Liver (tissue), 9 donors: ENCODE measurements around the gene PPM1L. TPM values are rescaled to one million over a fixed set of nuclear protein-coding genes. Genes with fewer than 3 reads are reported as not detected.

Experiments
- DNase-seq: peaks from one replicate; pipeline ENCODE4 v3.0.0-alpha.2; 2017; ENCODE audit warnings: low spot score
- H3K27ac ChIP-seq, 2 donors: one replicate each; pipeline ENCODE4 v1.7.0; 2013; ENCODE audit warnings: inconsistent platforms in 2 of 2, low read length in 2 of 2, control low read depth in 1 of 2, low read depth in 1 of 2, mild to moderate bottlenecking in 1 of 2
- H3K27me3 ChIP-seq, 4 donors: one replicate each; pipeline versions ENCODE4 v1.6.1 to v1.7.0; 2013; ENCODE audit warnings: low read length in 3 of 4, inconsistent platforms in 1 of 4, mild to moderate bottlenecking in 1 of 4, moderate library complexity in 1 of 4; ENCODE audit not compliant: control insufficient read depth in 4 of 4, insufficient read depth in 4 of 4
- H3K36me3 ChIP-seq, 4 donors: one replicate each; pipeline versions ENCODE4 v1.6.1 to v1.7.0; 2013; ENCODE audit warnings: low read length in 3 of 4, mild to moderate bottlenecking in 3 of 4, low read depth in 1 of 4, moderate library complexity in 1 of 4; ENCODE audit not compliant: control insufficient read depth in 4 of 4, insufficient read depth in 3 of 4
- H3K4me1 ChIP-seq, 4 donors: one replicate each; pipeline versions ENCODE4 v1.6.1 to v1.7.0; 2013; ENCODE audit warnings: low read length in 3 of 4, mild to moderate bottlenecking in 3 of 4, moderate library complexity in 1 of 4; ENCODE audit not compliant: control insufficient read depth in 4 of 4, insufficient read depth in 4 of 4
- H3K4me3 ChIP-seq, 3 donors: one replicate each; pipeline versions ENCODE4 v1.6.1 to v1.7.0; 2013; ENCODE audit warnings: low read length in 3 of 3, control low read depth in 1 of 3, low read depth in 1 of 3, mild to moderate bottlenecking in 1 of 3
- H3K9ac ChIP-seq, 2 donors: one replicate each; pipeline ENCODE4 v1.7.0; 2013; ENCODE audit warnings: low read length in 2 of 2, mild to moderate bottlenecking in 2 of 2, moderate library complexity in 2 of 2, control low read depth in 1 of 2, low read depth in 1 of 2
- H3K9me3 ChIP-seq, 4 donors: one replicate each; pipeline versions ENCODE4 v1.6.1 to v1.7.0; 2013; ENCODE audit warnings: low read length in 3 of 4; ENCODE audit not compliant: control insufficient read depth in 4 of 4
- EGR1 ChIP-seq, 2 donors: IDR thresholded peaks; 2 replicates each; pipeline ENCODE4 v1.6.1; 2016 to 2018; ENCODE audit warnings: antibody characterized with exemption in 2 of 2, low read depth in 2 of 2
- FOXA1 ChIP-seq: IDR thresholded peaks from 2 replicates; pipeline ENCODE4 v1.6.1; 2016; ENCODE audit warnings: antibody characterized with exemption
- FOXA2 ChIP-seq: IDR thresholded peaks from 2 replicates; pipeline ENCODE4 v1.6.1; 2016; ENCODE audit warnings: antibody characterized with exemption
- GABPA ChIP-seq, 2 donors: IDR thresholded peaks in 1 of 2; conservative IDR thresholded peaks in 1 of 2; 2 replicates each; pipeline ENCODE4 v1.6.1; 2016; ENCODE audit warnings: antibody characterized with exemption in 2 of 2, mild to moderate bottlenecking in 1 of 2, moderate library complexity in 1 of 2
- HNF4A ChIP-seq, 2 donors: conservative IDR thresholded peaks; 2 replicates each; pipeline ENCODE4 v1.6.1; 2016; ENCODE audit warnings: antibody characterized with exemption in 2 of 2, mild to moderate bottlenecking in 2 of 2
- HNF4G ChIP-seq: IDR thresholded peaks from 2 replicates; pipeline ENCODE4 v1.6.1; 2016; ENCODE audit warnings: antibody characterized with exemption
- JUND ChIP-seq, 2 donors: IDR thresholded peaks; 2 replicates each; pipeline ENCODE4 v1.6.1; 2016; ENCODE audit warnings: antibody characterized with exemption in 2 of 2
- NR2F2 ChIP-seq: IDR thresholded peaks from 2 replicates; pipeline ENCODE4 v1.6.1; 2016; ENCODE audit warnings: antibody characterized with exemption
- RAD21 ChIP-seq, 2 donors: IDR thresholded peaks; 2 replicates each; pipeline ENCODE4 v1.6.1; 2016; ENCODE audit warnings: antibody characterized with exemption in 2 of 2, mild to moderate bottlenecking in 2 of 2
- RXRA ChIP-seq, 2 donors: IDR thresholded peaks; 2 replicates each; pipeline ENCODE4 v1.6.1; 2017 to 2018; ENCODE audit warnings: antibody characterized with exemption in 2 of 2, mild to moderate bottlenecking in 1 of 2
- SP1 ChIP-seq: IDR thresholded peaks from 2 replicates; pipeline ENCODE4 v1.6.1; 2018; ENCODE audit warnings: antibody characterized with exemption, mild to moderate bottlenecking
- TAF1 ChIP-seq: conservative IDR thresholded peaks from 2 replicates; pipeline ENCODE4 v1.6.1; 2016; ENCODE audit warnings: antibody characterized with exemption, mild to moderate bottlenecking
- YY1 ChIP-seq: IDR thresholded peaks from 2 replicates; pipeline ENCODE4 v1.6.1; 2016; ENCODE audit warnings: antibody characterized with exemption, mild to moderate bottlenecking
- ZBTB33 ChIP-seq: IDR thresholded peaks from 2 replicates; pipeline ENCODE4 v1.6.1; 2016; ENCODE audit warnings: antibody characterized with exemption
- WGBS: extraction: QIAGEN DNeasy Blood & Tissue Kit; methylation state at CpG from one replicate; pipeline ENCODE4 v1.1.7; 2013; 5-methylcytosine and 5-hydroxymethylcytosine counted together
- polyA plus RNA-seq, 2 donors: library from polyadenylated mRNA; stranded (reverse) in 1 of 2; unstranded in 1 of 2; fragments of 200-250 nt in 1 of 2; fragments of >200 nt in 1 of 2; fragmentation: Nextera tagmentation in 1 of 2; extraction: Ambion mirVana in 1 of 2; gene quantifications; one replicate each; pipeline versions ENCODE4 v1.2.1 to v1.2.3, GENCODE V29; 2013 to 2015
- total RNA-seq, 2 donors: library from RNA; depleted of rRNA; stranded (reverse); fragments of >200 nt; gene quantifications; one replicate each; pipeline ENCODE4 v1.2.3, GENCODE V29; 2014
- TF ChIP-seq, protein P1 (sequence below): IDR thresholded peaks from 2 replicates; pipeline ENCODE4 v1.6.1; 2016; ENCODE audit warnings: antibody characterized with exemption
- TF ChIP-seq, protein P2 (sequence below): fragments of 150-350 bp; IDR thresholded peaks from 2 replicates; pipeline ENCODE4 v1.5.1; 2017; ENCODE audit warnings: improper control_type of control experiment, low read depth, low read length; ENCODE audit not compliant: missing input control
- TF ChIP-seq, protein P3 (sequence below): IDR thresholded peaks from 2 replicates; pipeline ENCODE4 v1.6.1; 2016; ENCODE audit warnings: antibody characterized with exemption
- TF ChIP-seq, protein P4 (sequence below): IDR thresholded peaks from 2 replicates; pipeline ENCODE4 v1.6.1; 2016; ENCODE audit warnings: antibody characterized with exemption, mild to moderate bottlenecking
- donor health status: healthy.
- donor health status: healthy.
- donor health status: healthy.
- donor health status: healthy.
- donor health status: healthy.

PPM1L gene
- total and polyA plus RNA-seq, 4 donors = 1.6 to 8.5 (median 4.8) TPM

DNA sequence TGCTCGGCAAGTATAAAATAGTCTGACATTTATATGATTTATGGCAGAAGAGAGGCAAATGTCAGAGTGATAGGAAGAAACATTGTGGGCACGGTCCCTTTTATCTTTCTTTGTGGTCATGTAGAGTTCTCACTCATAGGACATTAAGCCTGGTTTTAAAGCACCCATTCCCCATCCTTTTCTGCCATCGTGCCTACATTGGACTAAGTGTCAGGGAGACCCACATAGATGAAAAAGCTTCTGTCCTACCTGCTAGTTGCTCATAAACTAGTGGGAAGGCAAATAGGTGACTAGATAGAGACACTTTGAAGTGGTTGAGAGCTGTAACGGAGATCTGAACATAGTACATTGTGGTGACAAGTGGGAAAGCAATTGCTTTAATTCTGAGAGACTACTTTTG, 193.4 kb downstream of the PPM1L start:
- WGBS = 90% methylated on average over 4 of the region's 4 CpGs
- DNase-seq = no peak
- Histone ChIP-seq H3K9me3 (no peaks in the 10 kb centered on the region), H3K9ac (no peak overlapping the region), H3K27me3 (no peaks in the 10 kb centered on the region), H3K4me1 (peaks cover 1 to 9% (median 7%) of the 10 kb centered on the region in 4 donors), H3K36me3 (no peaks in the 10 kb centered on the region), H3K4me3 (no peak overlapping the region), H3K27ac (no peak overlapping the region)
- TF ChIP-seq, protein P1, sequence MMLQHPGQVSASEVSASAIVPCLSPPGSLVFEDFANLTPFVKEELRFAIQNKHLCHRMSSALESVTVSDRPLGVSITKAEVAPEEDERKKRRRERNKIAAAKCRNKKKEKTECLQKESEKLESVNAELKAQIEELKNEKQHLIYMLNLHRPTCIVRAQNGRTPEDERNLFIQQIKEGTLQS = no peak
- TF ChIP-seq ZBTB33 = no peak
- TF ChIP-seq SP1 = no peak

GRCh38 chr3:160950542-160950941, 194.5 kb downstream of the PPM1L start:
- H3K27ac ChIP-seq = no peak overlapping the region
- 53% methylated on average over 2 of the region's 2 CpGs for WGBS

GRCh38 chr3:160950954-160951353, 194.9 kb downstream of the PPM1L start:
- DNase-seq = no peak
- TF ChIP-seq, protein P2, sequence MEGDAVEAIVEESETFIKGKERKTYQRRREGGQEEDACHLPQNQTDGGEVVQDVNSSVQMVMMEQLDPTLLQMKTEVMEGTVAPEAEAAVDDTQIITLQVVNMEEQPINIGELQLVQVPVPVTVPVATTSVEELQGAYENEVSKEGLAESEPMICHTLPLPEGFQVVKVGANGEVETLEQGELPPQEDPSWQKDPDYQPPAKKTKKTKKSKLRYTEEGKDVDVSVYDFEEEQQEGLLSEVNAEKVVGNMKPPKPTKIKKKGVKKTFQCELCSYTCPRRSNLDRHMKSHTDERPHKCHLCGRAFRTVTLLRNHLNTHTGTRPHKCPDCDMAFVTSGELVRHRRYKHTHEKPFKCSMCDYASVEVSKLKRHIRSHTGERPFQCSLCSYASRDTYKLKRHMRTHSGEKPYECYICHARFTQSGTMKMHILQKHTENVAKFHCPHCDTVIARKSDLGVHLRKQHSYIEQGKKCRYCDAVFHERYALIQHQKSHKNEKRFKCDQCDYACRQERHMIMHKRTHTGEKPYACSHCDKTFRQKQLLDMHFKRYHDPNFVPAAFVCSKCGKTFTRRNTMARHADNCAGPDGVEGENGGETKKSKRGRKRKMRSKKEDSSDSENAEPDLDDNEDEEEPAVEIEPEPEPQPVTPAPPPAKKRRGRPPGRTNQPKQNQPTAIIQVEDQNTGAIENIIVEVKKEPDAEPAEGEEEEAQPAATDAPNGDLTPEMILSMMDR = no peak
- TF ChIP-seq FOXA1 = no peak
- TF ChIP-seq, protein P3, sequence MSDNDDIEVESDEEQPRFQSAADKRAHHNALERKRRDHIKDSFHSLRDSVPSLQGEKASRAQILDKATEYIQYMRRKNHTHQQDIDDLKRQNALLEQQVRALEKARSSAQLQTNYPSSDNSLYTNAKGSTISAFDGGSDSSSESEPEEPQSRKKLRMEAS = no peak
- TF ChIP-seq FOXA2 = no peak
- TF ChIP-seq ZBTB33 = no peak
- no peak for TF ChIP-seq HNF4G
- TF ChIP-seq, protein P4, sequence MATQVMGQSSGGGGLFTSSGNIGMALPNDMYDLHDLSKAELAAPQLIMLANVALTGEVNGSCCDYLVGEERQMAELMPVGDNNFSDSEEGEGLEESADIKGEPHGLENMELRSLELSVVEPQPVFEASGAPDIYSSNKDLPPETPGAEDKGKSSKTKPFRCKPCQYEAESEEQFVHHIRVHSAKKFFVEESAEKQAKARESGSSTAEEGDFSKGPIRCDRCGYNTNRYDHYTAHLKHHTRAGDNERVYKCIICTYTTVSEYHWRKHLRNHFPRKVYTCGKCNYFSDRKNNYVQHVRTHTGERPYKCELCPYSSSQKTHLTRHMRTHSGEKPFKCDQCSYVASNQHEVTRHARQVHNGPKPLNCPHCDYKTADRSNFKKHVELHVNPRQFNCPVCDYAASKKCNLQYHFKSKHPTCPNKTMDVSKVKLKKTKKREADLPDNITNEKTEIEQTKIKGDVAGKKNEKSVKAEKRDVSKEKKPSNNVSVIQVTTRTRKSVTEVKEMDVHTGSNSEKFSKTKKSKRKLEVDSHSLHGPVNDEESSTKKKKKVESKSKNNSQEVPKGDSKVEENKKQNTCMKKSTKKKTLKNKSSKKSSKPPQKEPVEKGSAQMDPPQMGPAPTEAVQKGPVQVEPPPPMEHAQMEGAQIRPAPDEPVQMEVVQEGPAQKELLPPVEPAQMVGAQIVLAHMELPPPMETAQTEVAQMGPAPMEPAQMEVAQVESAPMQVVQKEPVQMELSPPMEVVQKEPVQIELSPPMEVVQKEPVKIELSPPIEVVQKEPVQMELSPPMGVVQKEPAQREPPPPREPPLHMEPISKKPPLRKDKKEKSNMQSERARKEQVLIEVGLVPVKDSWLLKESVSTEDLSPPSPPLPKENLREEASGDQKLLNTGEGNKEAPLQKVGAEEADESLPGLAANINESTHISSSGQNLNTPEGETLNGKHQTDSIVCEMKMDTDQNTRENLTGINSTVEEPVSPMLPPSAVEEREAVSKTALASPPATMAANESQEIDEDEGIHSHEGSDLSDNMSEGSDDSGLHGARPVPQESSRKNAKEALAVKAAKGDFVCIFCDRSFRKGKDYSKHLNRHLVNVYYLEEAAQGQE = no peak
- TF ChIP-seq TAF1 = no peak
- no peak for TF ChIP-seq RXRA (IDR thresholded peaks at IDR 0.05)
- no peak for TF ChIP-seq YY1
- TF ChIP-seq NR2F2 = no peak
- no peak for TF ChIP-seq JUND (IDR thresholded peaks at IDR 0.05)
- TF ChIP-seq GABPA (IDR thresholded peaks at IDR 0.05 in 1 of 2, conservative IDR thresholded peaks at IDR 0.05 in 1 of 2) = no peak
- TF ChIP-seq HNF4A (conservative IDR thresholded peaks at IDR 0.05) = no peak
- TF ChIP-seq, protein P1 = no peak
- no peak for TF ChIP-seq RAD21 (IDR thresholded peaks at IDR 0.05)
- Histone ChIP-seq H3K9me3 (no peaks in the 10 kb centered on the region), H3K36me3 (no peaks in the 10 kb centered on the region), H3K27ac (no peak overlapping the region), H3K4me3 (no peak overlapping the region), H3K9ac (no peak overlapping the region), H3K27me3 (no peaks in the 10 kb centered on the region), H3K4me1 (peaks cover 0 to 5% (median 0%) of the 10 kb centered on the region in 4 donors)
- WGBS = 80% methylated on average over 2 of the region's 2 CpGs

More at GRCh38 chr3:160950542-160950941, 194.5 kb downstream of the PPM1L start:
- DNase-seq = no peak
- TF ChIP-seq GABPA (IDR thresholded peaks at IDR 0.05 in 1 of 2, conservative IDR thresholded peaks at IDR 0.05 in 1 of 2) (no peak), HNF4G (no peak), EGR1 (IDR thresholded peaks at IDR 0.05; ENCODE audit: low read depth in 2 of 2) (no peak)
- H3K9me3 ChIP-seq = no peaks in the 10 kb centered on the region
- no peaks in the 10 kb centered on the region for H3K27me3 ChIP-seq
- no peak overlapping the region for H3K9ac ChIP-seq
- H3K4me1 ChIP-seq = peaks cover under 1 to 5% (median 1%) of the 10 kb centered on the region in 4 donors
- no peaks in the 10 kb centered on the region for H3K36me3 ChIP-seq
- H3K4me3 ChIP-seq = no peak overlapping the region
